GM12872 (cell line): ENCODE measurements around the gene GXYLT1.

Experiments
- TF ChIP-seq, protein P1 (sequence below): IDR thresholded peaks from 3 replicates; pipeline ENCODE4 v1.5.1; 2011; ENCODE audit warnings: low read depth, mild to moderate bottlenecking, low read length, moderate library complexity; ENCODE audit not compliant: insufficient read depth

GXYLT1 gene

DNA sequence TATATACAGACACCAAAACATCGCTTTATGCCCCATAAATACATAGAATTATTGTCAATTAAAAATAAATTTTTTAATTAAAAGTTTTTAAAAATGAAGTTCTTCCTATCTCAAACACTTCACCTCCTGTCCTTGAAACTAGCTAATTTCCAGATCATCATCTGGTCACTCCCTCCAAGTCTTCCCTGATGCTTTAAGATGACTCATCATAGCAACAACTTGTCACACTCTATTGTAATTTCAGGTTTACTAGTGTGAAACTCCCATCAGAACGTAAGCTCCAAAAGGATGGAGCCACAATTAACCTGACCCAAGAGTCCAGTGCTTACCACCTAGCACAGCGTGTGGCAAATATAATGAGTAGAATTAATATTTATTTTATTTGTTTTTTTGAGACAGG, 16.3 kb downstream of the GXYLT1 start:
- TF ChIP-seq, protein P1, sequence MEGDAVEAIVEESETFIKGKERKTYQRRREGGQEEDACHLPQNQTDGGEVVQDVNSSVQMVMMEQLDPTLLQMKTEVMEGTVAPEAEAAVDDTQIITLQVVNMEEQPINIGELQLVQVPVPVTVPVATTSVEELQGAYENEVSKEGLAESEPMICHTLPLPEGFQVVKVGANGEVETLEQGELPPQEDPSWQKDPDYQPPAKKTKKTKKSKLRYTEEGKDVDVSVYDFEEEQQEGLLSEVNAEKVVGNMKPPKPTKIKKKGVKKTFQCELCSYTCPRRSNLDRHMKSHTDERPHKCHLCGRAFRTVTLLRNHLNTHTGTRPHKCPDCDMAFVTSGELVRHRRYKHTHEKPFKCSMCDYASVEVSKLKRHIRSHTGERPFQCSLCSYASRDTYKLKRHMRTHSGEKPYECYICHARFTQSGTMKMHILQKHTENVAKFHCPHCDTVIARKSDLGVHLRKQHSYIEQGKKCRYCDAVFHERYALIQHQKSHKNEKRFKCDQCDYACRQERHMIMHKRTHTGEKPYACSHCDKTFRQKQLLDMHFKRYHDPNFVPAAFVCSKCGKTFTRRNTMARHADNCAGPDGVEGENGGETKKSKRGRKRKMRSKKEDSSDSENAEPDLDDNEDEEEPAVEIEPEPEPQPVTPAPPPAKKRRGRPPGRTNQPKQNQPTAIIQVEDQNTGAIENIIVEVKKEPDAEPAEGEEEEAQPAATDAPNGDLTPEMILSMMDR: no peak

DNA sequence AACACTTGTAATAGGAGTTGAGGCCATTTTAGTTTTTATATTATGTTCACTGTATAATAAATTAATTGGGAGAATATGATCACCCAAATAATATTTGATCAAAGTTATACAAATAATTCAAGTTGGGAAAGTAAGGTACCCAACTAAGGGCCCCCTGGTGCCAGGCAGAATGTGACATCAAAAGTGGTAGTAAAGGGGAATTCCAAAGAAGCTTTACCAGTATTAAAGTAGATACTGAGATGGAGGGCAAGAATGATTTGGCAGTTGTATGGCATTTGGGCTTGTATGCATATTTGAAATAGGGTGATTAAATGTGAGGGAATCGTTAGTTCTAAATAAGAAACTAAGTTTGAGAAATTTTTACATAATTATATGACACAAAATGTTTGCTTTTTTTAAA, 17.7 kb downstream of the GXYLT1 start:
- TF ChIP-seq, protein P1: no peak

DNA sequence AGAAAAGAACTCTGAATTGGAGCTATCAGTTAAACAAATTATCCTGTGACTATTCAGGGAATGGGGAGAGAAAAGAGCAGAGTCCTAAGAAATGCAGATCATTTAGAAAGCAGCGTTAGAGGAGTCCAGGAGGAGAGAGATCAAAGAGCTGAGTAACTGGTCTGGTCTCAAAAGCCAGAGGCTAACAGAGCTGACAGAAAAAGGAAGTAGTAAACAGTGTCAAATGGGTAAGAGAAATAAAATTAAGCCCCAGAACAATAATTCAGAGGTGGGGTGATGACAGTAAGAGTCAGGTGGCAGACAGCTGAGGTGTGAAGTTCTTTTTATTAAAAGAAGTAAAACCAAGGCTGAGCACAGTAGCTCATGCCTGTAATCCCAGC, 19.3 kb downstream of the GXYLT1 start:
- TF ChIP-seq, protein P1: no peak

DNA sequence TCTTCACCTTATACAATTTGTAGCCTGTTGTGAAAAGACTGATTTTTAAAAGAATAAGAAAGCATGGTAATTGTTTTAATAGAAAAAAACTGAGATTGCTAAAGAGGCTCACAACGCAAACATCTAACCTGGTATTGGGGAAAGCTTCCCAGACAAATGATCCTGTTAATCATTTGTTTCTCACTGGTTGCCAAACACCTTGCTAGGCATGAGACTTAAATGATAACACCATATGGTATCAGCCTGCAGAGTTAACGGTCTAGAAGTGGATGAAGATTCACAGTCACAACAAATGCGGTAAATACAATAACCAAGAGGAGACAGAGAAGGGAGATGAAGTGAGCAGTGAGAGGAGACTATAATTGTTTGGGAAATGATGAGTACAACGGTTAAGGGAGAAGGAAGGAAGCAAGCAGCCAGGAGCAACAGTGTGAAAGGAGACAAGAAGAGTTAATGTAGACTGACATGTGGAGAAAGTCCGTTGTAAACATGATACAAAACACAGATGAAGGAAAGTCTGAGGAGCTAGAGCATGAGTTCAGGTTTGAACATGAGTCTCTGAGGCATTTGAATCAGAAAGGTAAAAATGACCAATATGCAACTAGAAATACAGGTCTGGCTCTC, 19.8 kb downstream of the GXYLT1 start:
- TF ChIP-seq, protein P1: no peak

DNA sequence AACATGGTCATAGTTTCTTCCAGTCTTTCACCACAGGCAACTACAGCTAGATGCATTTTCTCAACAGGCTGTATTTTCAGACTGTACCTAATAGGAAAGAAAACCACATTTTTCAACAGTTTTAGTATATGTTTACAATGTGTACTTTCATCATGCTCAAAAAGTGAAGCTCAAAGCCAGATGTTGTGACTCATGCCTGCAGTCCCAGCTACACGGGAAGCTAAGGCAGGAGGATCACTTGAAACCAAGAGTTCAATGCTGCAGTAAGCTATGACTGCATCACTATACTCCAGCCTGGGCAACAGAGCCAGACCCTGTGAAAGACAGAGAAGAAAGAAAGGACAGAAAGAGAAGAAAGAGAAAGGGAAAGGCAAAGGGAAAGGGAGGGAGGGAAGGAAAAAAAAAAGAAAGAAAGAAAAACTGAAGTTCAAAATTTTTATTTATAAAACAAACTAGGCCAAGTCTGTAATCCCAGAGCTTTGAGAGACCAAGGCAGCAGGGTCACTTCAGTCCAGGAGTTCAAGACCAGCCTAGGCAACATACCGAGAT, 25.5 kb downstream of the GXYLT1 start:
- TF ChIP-seq, protein P1: no peak

DNA sequence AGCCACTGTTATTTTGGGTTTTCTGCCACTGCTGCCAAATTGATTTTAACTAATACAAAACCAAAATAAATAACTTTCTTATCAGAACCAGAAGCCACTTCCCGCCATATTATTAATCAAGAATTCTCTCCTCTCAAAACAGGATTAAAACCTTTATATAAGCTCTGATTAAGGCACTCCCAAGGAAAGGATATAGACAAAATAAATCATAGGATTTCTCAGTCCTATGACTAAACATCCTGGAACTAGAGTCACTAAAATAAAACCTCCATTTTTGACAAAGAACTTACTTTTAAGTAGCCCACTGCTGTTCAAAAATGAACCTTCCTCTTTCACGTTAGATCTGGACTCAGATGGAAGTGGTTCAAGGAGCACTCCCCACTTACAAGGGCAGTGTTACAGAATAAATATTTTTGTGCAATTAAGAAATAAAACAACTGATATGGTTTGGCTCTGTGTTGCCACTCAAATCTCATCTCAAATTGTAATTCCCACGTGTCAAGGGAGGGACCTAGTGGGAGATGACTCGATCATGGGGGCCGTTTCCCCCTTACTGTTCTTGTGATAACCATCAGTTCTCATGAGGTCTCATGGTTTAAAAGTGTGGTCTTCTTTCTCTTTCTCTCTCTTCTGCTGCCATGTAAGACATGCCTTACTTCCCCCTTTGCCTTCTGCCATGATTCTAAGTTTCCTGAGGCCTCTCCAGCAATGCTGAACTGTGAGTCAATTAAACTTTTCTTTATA, 26.4 kb downstream of the GXYLT1 start:
- TF ChIP-seq, protein P1: no peak

DNA sequence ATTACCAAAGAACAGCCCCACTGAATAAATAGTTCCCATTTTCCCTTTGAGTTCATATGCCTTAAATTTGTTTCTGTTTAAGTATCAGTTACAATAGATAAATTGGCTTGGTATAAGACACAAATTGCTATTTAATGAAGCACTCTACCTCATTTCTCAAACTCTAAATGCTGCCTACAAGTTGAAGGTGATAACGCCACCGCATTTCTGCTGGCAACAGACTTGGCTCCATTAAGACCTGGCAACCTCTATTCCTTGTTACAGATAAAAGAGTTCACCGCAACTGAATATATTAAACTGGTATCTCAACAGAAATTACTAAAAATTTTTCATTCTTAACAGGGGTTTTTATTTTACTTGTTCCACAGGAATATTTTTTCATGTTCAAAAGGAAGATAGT, 35.6 kb downstream of the GXYLT1 start:
- TF ChIP-seq, protein P1: no peak
